Activated naive CD4-positive, alpha-beta T cell treated with anti-CD3 and anti-CD28 coated beads, Interleukin-2, amount 50 U/mL, for 72 hours (primary cell): Measurements from ENCODE around the gene PLCB2. TPM values are rescaled to one million over a fixed set of nuclear protein-coding genes. Genes with fewer than 3 reads are reported as not detected.

Experiments
- ATAC-seq, 2 donors: fragments of 150-1000 bp; cut with Tn5 transposase; 2 replicates each; pipeline ENCODE4 v1.10.0; 2021; ENCODE audit warnings: mild to moderate bottlenecking in 2 of 2, moderate library complexity in 2 of 2
- DNase-seq, 2 donors: peaks; one replicate each; pipeline ENCODE4 v3.0.0; 2021 to 2022; ENCODE audit warnings: low spot score in 2 of 2
- H3K27ac Mint-ChIP-seq, 2 donors: one replicate each; pipeline ENCODE4 v1.8.0; 2022; ENCODE audit warnings: mild to moderate bottlenecking in 2 of 2, mixed read lengths in 2 of 2
- H3K36me3 Mint-ChIP-seq, 2 donors: one replicate each; pipeline ENCODE4 v1.8.0; 2022; ENCODE audit warnings: mixed read lengths in 2 of 2
- H3K9me3 Mint-ChIP-seq, 2 donors: one replicate each; pipeline ENCODE4 v1.8.0; 2022; ENCODE audit warnings: mixed read lengths in 2 of 2
- total RNA-seq, 2 donors: library from RNA; stranded (reverse); gene quantifications; one replicate each; pipeline ENCODE4 v1.2.3, GENCODE V29; 2022

Gene PLCB2
- total RNA-seq, 2 donors from 2014 or later = 63.5 to 91.5 TPM

DNA sequence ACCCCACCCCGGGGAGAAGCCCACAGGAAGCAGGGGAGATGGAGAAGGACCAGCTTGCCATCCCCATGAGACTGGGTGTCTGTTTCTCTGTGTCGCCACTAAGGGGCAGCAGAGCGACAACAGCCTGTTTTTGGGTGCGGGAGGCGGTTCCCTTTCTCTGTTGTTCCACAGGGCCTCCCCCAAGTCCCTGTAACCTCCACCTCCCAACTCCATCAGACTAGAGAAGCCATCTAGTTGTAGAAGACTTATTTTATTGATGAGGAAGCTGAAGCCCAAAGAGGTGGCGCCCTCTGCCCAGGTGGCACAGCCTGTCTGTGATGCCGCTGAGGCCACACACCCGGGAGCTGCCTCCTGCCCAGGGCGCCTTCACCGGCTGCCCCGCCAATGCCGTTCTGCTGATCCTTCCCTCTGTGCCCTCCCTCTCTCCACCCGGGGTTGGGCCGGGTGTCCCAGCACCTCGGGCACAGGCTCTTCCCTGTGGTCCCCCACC lies 36.9 kb upstream of the PLCB2 start:
- H3K36me3 Mint-ChIP-seq = no peaks in the 10 kb centered on the region
- DNase-seq = peak in 1 of 2 donors; percentile 74
- H3K27ac Mint-ChIP-seq = no peak overlapping the region
- H3K9me3 Mint-ChIP-seq = no peaks in the 10 kb centered on the region
- ATAC-seq = peak; percentile 83 to 85

DNA sequence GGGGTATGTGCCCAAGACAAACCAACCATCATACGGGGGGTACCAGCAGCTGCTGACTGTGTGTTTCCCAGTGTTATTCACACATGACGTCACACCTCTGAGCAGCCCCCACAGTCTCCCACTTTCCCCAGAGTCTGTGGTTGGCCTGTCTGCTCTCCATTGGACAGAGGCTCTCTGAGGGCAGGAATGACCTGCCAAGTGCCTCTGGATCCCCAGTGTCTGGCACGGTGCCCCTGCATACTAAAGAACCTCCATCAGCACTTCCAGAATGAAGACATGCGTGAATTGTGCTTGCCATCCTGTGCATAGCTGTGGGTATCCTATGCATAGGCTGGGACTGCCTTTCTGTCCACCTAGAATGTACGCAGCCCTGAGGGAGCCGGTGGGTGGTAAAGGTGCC lies 36.5 kb upstream of the PLCB2 start:
- DNase-seq = no peak
- Mint-ChIP-seq H3K27ac (no peak overlapping the region), H3K9me3 (no peaks in the 10 kb centered on the region), H3K36me3 (no peaks in the 10 kb centered on the region)
- ATAC-seq = peak in 1 of 2 donors; percentile 15

DNA sequence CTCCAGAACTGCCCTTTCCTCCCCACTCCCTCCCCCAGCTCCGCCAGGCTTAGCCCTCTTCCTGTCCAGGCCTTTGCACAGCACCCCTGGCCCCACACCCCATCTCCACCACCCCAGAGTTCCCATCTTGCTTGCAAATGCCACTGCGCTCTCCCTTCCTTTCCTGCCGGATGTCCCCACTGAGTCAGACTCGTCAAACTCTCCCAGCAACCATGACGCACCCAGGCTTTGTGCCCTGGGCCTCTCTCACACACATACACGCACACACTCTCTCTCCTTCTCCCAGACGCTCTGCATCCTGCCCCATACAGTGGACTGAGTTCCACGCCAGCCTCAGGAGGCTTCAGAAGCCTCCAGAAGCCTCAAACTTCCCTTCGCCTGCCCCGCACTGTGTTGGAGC lies 35.8 kb upstream of the PLCB2 start:
- no peak for DNase-seq
- H3K9me3 Mint-ChIP-seq = no peaks in the 10 kb centered on the region
- no peak for ATAC-seq
- H3K27ac Mint-ChIP-seq = no peak overlapping the region
- H3K36me3 Mint-ChIP-seq = no peaks in the 10 kb centered on the region

DNA sequence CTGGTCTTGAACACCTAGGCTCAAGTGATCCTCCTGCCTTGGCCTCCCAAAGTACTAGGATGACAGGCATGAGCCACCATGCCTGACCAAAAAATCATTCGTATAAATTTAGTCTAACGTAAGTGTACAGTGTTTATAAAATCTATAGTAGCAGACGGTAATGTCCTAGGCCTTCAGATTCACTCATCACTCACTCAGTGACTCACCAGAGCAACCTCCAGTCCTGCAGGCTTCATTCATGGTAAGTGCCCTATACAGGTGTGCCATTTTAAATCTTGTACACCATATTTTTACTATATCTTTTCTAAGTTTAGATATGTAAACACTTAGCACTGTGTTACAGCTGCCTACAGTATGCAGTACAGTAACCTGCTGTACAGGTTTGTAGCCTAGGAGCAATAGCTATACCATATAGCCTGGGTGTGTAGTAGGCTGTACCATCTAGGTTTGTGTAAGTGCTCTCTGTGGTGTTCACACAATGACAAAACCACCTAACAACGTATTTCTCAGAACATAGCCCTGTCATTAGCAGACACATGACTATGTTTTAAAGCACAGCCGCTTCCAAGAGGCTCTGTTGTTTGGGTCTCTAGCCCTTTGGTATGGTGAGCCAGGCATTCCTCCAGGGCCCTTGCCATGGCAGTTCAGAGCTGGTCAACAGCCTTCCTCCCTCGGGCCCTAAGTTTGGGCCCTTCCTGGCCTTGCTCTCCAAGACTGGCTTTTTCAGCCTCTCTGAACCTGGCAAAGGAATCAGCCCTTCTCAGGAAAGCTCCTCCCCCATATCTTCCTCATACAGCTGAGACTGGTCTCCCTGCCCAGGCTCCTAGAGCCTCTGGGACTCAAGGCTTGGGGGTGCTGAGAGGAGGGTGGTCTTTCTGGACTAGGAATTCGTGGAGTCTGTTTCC lies 34.9 kb upstream of the PLCB2 start:
- DNase-seq = no peak
- H3K9me3 Mint-ChIP-seq = no peaks in the 10 kb centered on the region
- ATAC-seq = no peak
- no peaks in the 10 kb centered on the region for H3K36me3 Mint-ChIP-seq
- H3K27ac Mint-ChIP-seq = no peak overlapping the region

DNA sequence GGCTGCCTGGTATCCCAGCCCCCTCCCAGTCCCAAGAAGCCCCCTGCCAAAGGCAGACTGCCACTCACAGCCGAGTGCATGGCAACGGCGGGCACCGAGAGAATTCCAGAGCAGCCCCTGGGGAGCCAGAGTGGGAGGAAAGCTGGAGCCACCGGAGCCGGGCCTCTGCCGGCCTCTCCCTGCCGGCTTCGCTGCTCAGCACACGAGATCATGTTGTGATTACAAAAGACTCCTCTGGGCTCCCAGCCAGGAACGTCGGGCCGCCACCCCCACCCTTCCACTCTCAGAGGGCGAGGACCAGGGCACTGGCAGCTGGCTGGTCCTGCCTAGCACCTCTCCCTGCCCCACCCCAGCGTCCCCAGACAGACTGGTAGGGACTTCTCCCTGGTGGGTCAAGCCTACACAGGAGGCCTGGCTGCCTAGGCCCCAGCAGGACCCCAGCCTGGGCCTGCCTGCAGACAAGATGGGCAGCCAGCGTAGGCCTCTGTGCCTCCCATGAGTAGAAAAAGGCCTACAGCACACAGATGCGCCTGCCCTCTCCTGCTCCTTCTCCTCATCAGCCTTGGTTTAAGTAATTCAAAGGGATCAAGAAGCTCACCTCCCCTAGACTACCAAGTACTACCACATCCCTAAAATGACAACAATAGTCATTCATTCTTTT lies 33.1 kb upstream of the PLCB2 start, which contains the start of gene CCDC9B:
TSS of gene CCDC9B (minus strand) at position 200 of the 661 bp plus-strand sequence. CDS start at position 80, 120 bp downstream.
- Mint-ChIP-seq H3K36me3 (no peaks in the 10 kb centered on the region), H3K27ac (no peak within 1 kb of the TSS), H3K9me3 (no peaks in the 10 kb centered on the region)
- ATAC-seq (no peak), DNase-seq (no peak)

DNA sequence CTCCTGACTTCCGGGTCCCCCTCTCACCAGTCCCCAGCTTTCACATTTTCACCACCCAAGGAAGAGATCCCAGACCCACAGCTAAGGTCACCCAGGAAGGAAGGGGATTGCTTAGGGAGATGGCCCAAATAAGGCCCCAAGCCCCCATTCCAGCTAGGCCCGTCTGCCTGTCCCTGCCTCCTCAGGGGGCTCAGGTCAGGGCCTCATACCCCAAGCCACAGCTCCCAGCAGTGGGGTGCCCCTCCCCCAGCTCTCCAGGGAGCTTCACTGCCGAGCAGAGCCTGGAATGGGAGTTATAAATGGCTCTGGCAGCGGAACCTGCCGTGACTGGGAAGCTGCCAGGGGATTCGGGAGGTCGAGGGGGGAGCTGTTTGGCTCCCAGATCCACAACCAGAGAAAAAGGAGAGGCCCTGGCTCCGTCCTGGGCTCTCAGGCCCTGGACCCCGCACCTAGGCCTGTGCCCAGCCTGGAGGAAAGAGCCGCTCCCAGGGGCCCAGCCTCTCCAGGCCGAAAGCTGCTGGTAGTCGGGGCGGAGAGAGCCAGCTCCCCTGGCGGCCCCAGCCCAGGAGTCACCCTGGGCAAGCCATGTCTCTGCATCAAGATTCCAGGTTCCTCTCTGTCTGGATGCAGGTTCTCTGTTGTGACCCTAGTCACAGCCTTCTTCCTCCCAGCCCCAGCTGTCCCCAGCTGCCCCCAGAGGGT lies 32.5 kb upstream of the PLCB2 start:
- no peak overlapping the region for H3K27ac Mint-ChIP-seq
- H3K36me3 Mint-ChIP-seq = no peaks in the 10 kb centered on the region
- no peaks in the 10 kb centered on the region for H3K9me3 Mint-ChIP-seq
- no peak for ATAC-seq
- DNase-seq = no peak

DNA sequence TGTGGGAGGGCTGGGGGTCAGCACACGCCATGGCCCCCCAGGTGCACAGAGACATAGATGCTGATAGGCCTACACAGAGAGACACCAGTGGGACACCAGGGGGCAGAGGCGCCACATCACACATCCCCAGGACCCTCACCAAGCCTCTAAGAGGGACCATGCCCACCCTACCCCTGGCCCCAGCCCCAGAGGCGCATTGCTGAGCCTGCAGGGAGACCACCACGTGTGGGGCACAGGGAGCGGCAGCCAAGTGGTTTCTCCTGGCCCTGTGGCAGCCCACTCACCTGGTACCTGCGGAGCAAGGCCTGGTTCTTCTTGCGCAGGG lies 31.8 kb upstream of the PLCB2 start:
- H3K36me3 Mint-ChIP-seq = no peaks in the 10 kb centered on the region

DNA sequence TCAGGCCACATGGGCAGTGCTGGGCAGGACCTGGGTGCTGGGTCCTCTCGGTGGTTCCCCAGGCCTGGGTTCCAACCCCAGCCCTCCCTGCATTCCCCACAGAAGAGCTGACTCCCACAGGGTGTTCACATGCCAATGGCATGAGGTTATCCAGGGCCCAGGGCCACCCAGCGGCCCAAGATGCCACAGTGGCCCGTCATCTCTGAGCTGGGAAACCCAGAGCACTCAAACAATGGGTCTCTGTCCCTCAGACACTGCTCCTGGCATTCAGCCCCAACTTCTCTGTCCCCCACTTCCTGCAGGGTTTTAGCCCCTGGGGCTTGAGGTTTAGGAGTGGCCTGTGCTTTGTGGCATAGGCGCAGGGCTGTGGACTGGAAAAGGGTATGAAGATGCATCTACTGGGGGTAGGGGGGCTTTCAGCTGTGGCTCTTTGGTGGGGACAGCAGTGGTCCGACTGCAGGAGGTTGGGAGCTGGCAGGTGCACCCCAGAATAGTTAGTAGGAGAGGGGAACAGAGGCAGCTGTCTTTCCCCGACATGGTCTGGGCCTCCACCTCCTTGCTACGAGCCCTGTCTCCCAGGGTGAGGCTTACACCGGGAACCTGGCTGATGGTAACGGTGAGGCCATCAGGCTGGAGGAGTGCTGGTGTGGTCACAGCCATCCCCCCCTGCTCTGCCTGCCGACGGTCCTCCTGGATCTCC lies 31.3 kb upstream of the PLCB2 start:
- Mint-ChIP-seq H3K36me3 (no peaks in the 10 kb centered on the region), H3K27ac (no peak overlapping the region), H3K9me3 (no peaks in the 10 kb centered on the region)
- no peak for ATAC-seq
- no peak for DNase-seq

More for the DNA sequence above, 31.8 kb upstream of the PLCB2 start:
- no peak for DNase-seq
- Mint-ChIP-seq H3K27ac (no peak overlapping the region), H3K9me3 (no peaks in the 10 kb centered on the region)
- no peak for ATAC-seq

DNA sequence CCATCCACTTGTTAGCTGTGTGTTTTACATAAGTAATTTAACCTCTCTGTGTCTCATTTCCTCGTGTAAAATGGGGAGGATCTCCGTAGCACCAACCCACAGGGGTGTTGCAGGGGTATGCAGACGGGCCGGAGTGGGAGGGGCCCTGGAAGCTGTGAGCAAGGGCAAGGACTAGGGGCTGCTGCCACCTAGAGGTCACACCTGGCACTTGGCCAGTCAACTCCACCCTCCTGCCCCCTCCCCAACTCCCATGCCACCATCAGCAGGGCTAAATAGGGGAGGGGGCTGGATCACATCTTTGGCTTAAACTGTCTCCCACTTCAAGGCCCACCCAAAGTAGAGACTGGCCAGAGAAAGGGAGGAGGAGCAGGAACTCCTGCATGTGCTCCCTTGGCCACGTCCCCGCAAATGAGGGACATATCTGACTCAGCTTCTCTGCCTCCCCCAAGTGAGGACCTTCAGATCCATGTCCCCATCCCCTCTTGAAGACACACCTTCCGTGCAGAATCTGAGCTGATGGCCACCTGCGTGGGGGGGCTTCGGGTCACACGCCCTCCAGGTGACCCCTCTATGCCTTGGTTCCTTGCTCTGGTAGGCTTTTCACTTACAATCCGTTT lies 30.4 kb upstream of the PLCB2 start:
- Mint-ChIP-seq H3K9me3 (no peaks in the 10 kb centered on the region), H3K36me3 (no peaks in the 10 kb centered on the region), H3K27ac (no peak overlapping the region)
- ATAC-seq (peak; percentile 85 to 92), DNase-seq (peak in 1 of 2 donors; percentile 85)

DNA sequence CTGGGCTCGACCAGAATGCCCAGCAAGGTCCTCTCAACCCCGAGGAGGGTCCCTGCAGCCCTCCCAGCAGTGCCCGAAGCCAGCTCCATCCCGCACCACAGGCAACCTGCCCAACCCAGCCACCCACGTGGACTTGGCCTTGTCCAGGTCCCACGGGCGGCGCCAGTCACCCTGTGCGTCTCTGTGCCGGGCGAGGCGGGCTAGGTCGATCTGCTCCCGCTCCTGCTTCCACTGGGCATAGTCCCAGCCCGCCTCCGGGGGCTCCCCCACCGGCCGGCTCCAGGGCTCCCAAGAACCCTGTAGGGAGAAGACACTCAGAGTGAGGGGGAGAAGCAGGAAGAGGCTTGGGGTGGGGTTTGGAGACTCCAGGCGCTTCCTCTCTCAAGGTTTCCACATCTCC lies 29.9 kb upstream of the PLCB2 start:
- no peaks in the 10 kb centered on the region for H3K9me3 Mint-ChIP-seq
- ATAC-seq (peak in 1 of 2 donors; percentile 4), DNase-seq (no peak)
- no peaks in the 10 kb centered on the region for H3K36me3 Mint-ChIP-seq
- no peak overlapping the region for H3K27ac Mint-ChIP-seq

DNA sequence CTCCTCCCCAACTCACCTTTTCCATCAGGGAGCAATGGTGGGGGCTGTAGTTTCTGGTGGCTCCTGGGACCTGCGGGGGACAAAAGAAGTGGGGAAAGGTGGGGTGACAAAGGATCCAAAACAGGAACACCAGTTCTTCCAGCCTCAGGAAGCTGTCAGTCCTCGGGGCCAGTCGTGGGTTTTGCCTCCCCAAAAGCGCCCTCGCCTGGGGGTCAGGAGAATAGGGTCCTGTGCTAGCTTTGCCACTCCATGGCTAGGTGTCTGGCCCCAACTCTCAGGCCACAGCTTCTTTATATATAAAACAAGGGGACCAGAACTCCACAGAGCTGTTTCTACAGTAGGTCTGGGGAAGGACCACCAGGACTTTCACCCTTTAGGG lies 29.0 kb upstream of the PLCB2 start:
- Mint-ChIP-seq H3K27ac (no peak overlapping the region), H3K36me3 (no peaks in the 10 kb centered on the region), H3K9me3 (no peaks in the 10 kb centered on the region)
- DNase-seq (no peak), ATAC-seq (no peak)

DNA sequence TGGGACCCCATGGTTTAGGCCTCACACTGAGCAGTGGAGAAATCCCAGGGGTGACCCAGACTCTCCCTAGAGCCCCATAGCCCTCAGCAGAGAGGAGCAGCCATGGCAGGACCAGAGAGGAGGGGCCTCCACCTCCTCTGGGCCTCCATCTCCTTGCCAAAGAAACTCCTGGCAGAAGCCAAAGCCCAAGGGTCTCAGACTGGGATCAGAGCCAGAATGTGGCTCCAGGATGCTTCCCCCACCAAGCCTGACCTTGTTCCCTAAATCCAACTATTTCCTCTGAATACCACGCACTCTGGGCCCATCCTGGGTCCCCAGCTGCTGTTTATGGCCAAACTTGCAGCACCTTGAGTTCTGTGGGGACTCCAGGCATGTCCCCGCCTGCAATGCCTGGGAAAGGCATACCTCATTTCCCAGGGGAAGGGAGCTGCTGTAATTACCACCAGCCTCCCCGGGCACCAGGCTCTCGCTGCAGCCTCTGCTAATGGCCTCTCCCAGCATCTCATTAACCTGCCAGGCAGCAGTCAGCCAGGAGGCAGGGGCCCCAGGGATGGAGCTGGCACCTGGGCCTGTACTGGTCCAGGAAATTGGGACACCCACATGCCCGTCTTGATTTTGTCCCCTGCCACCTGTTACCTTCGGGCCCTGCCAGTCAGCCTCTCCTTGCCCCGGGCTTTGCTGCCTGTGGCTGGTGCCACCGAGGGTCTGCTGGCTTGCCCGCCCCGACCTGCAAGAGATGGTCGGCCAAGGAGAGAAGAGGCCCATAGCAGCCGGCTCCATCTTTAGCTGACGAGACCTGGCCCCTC lies 28.4 kb upstream of the PLCB2 start:
- H3K36me3 Mint-ChIP-seq = no peaks in the 10 kb centered on the region
- ATAC-seq (no peak), DNase-seq (no peak)
- H3K27ac Mint-ChIP-seq = peak overlapping the region; percentile 15 to 41
- H3K9me3 Mint-ChIP-seq = no peaks in the 10 kb centered on the region

DNA sequence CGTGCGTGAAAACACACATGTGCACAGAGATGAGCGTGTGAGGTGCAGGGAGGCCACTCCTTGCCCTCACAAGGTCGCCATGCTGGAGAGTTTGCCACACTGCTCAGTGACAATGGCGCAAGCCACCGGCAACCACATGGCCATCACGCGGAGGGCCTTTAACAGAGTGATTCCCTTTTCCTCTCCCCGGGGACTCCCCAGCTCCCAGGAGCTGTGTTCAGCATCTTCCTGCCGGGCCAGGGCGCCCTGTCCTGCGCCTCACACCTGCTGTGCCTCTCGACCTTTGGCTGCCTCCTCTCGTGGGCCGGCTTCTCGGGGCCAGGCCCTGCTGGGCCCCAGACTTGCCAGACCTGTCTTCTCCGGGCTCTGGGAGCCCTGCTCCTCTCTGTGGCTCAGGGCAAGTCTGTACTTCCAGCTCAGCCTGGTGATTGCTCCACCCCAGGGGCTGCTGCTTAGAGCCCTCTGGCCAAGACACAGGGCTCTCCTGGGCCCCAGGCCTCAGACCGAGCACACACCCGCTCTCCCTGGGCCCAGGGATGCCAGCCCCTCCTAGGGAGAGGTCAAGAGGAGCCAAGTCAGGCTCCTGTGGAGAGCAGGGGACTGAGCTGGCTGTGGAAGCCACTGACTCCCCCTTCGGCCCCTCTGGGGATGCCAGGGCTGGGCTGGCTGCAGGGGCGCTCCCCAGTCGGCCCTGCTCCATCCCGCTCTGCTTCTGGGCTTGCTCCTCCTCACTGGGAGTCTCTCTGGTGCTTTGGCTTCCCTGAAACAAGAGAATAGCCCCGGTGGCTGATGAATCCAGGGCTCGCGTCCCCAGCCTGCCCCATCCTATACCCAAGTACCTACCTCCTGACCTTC lies 27.4 kb upstream of the PLCB2 start:
- Mint-ChIP-seq H3K36me3 (no peaks in the 10 kb centered on the region), H3K27ac (peak overlapping the region; percentile 15 to 41), H3K9me3 (no peaks in the 10 kb centered on the region)
- DNase-seq = no peak
- no peak for ATAC-seq

DNA sequence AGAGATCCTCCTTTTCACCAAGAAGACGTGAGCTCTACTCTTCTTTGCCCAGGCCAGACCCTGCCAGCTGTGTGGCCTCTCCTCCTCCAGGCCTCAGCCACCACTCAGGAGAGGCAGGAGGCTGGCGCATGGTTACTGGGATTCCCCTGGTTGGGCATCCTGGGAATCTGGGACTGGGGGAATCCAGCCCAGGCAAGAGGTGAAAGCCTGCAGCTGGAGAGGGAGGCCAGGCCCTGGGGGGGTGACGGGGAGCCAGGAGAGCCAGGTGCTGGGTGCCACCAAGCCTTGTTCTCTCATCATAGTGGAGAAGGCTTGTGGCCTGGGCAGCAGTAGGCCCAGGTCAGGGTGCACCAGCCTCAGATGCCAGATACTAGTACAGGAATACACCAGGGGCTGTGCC lies 26.8 kb upstream of the PLCB2 start:
- H3K9me3 Mint-ChIP-seq = no peaks in the 10 kb centered on the region
- peak in 1 of 2 donors; percentile 2 for ATAC-seq
- no peak for DNase-seq
- H3K27ac Mint-ChIP-seq = peak overlapping the region in 1 of 2 donors; percentile 41
- H3K36me3 Mint-ChIP-seq = no peaks in the 10 kb centered on the region
